ENCODE data around the gene STARD3NL. TPM values are rescaled to one million over a fixed set of nuclear protein-coding genes. Genes with fewer than 3 reads are reported as not detected.

STARD3NL gene
- polyA plus RNA-seq, 1 experiment = 93.4 TPM

DNA sequence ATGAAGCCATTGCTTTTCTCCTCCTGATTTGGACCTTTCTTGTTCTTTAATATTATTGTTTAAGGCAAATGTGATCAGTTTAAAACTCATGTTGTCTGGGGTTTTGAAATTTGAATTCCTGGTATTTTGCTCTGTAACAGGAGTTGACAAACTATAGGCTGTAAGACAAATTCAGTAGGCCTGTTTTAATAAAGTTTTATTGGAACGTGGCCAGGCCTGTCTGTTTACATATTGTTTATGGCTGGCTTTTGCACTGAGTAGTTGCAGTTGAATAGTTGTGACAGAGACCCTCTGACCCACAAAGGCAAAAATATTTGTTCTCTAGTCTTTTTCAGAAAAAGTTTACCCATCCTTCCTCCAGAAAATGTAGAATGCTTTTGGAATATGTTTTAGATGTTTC, 29.8 kb downstream of the STARD3NL start:
- Histone ChIP-seq H3K9me3 (ENCODE audit: control insufficient read depth, insufficient read depth, low read length) (no peaks in the 10 kb centered on the region), H3K27me3 (ENCODE audit: control insufficient read depth, insufficient read depth, low read length) (no peaks in the 10 kb centered on the region), H3K4me3 (ENCODE audit: low read depth, low read length) (no peak overlapping the region), H3K27ac (ENCODE audit: low read depth, low read length) (no peak overlapping the region)
- POLR2A ChIA-PET = no interaction called here
- CTCF ChIA-PET = interaction anchor here (1.5 to 2.4 kb wide), 2 partner anchors 8 to 11 kb away, joined by 3 to 42 read pairs; no protein-coding TSS in a partner anchor
- DNase-seq (ENCODE audit: low read depth, low spot score) = no peak
- TF ChIP-seq, protein P1, sequence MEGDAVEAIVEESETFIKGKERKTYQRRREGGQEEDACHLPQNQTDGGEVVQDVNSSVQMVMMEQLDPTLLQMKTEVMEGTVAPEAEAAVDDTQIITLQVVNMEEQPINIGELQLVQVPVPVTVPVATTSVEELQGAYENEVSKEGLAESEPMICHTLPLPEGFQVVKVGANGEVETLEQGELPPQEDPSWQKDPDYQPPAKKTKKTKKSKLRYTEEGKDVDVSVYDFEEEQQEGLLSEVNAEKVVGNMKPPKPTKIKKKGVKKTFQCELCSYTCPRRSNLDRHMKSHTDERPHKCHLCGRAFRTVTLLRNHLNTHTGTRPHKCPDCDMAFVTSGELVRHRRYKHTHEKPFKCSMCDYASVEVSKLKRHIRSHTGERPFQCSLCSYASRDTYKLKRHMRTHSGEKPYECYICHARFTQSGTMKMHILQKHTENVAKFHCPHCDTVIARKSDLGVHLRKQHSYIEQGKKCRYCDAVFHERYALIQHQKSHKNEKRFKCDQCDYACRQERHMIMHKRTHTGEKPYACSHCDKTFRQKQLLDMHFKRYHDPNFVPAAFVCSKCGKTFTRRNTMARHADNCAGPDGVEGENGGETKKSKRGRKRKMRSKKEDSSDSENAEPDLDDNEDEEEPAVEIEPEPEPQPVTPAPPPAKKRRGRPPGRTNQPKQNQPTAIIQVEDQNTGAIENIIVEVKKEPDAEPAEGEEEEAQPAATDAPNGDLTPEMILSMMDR (IDR thresholded peaks at IDR 0.05; ENCODE audit: low read depth, low read length) = no peak

DNA sequence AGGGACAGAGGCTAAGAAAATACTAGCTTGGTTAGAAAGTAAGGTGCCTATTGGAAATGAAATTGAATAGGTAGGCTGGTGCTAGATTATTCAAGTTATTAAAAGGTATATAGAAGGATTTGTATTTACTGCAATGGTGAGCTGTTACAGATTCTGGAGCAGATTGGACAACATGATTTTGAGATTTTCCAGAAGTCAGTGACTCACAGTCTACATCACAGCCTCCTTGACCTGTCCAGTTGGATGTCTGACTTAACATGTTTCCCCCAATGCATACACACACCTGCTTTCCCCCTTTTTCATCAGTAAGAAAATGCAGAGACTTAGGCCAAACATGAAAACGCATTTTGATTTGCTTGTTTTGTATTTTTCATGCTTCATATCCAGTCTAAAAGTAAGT, 33.4 kb downstream of the STARD3NL start:
- no peaks in the 10 kb centered on the region for H3K9me3 ChIP-seq (ENCODE audit: control insufficient read depth, insufficient read depth, low read length)
- H3K27ac ChIP-seq (ENCODE audit: low read depth, low read length) = no peak overlapping the region
- no peak for DNase-seq (ENCODE audit: low read depth, low spot score)
- CTCF ChIA-PET = interaction anchor here (0.6 to 2.8 kb wide), 9 partner anchors 11 to 157 kb away, joined by 3 to 16 read pairs (median 4); no protein-coding TSS in a partner anchor
- POLR2A ChIA-PET = no interaction called here
- H3K4me3 ChIP-seq (ENCODE audit: low read depth, low read length) = no peak overlapping the region
- TF ChIP-seq, protein P1 (IDR thresholded peaks at IDR 0.05; ENCODE audit: low read depth, low read length) = no peak
- H3K27me3 ChIP-seq (ENCODE audit: control insufficient read depth, insufficient read depth, low read length) = no peaks in the 10 kb centered on the region

DNA sequence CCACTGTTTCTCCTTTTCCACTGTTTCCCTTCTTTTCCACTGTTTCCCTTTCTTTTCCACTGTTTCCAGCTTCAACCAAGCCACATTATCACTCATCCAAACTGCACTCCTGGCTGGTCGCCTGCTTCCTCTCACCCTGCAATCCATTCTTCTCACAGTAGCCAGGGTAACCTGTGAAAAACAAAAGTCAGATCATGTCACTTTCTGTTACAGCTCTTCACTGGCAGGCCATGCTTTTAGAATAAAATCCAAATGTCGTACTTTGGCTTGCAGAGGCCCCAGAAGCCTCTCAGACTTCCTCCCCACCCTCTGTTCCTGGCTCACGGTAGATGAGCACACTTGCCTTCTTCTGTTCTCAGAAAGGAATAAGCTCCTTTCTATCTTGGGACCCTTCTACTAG, 33.9 kb downstream of the STARD3NL start:
- POLR2A ChIA-PET = no interaction called here
- no peak overlapping the region for H3K27ac ChIP-seq (ENCODE audit: low read depth, low read length)
- H3K27me3 ChIP-seq (ENCODE audit: control insufficient read depth, insufficient read depth, low read length) = no peaks in the 10 kb centered on the region
- CTCF ChIA-PET = interaction anchor here (0.6 to 2.3 kb wide), 9 partner anchors 11 to 159 kb away, joined by 3 to 13 read pairs (median 4); no protein-coding TSS in a partner anchor
- no peak for DNase-seq (ENCODE audit: low read depth, low spot score)
- no peaks in the 10 kb centered on the region for H3K9me3 ChIP-seq (ENCODE audit: control insufficient read depth, insufficient read depth, low read length)
- TF ChIP-seq, protein P1 (IDR thresholded peaks at IDR 0.05; ENCODE audit: low read depth, low read length) = no peak
- H3K4me3 ChIP-seq (ENCODE audit: low read depth, low read length) = no peak overlapping the region

DNA sequence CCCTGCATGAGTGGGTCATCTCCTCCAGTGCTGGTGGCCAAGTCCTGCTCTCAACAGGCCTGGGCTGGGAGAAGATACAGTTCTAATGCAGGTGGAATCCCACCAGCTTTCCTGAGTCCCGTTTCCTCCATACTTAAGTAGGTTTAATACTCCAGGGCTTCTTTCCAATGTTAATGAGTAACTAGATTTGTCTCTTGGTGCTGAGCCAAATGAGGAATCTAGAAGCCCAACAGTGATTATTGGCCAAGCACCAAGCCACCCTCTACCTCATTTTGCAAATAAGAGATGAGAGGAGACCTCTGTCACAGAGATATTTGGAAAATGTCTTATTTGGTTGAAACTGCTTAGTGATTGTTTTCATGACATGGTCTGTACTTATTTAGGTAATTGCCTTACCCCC, 37.1 kb downstream of the STARD3NL start:
- no peak for DNase-seq (ENCODE audit: low read depth, low spot score)
- H3K4me3 ChIP-seq (ENCODE audit: low read depth, low read length) = no peak overlapping the region
- no peak overlapping the region for H3K27ac ChIP-seq (ENCODE audit: low read depth, low read length)
- POLR2A ChIA-PET = interaction anchor here (1.1 to 1.3 kb wide), 2 partner anchors 18 to 120 kb away, joined by 4 to 5 read pairs; no protein-coding TSS in a partner anchor
- H3K27me3 ChIP-seq (ENCODE audit: control insufficient read depth, insufficient read depth, low read length) = no peaks in the 10 kb centered on the region
- CTCF ChIA-PET = interaction anchor here (0.6 to 5.7 kb wide), 50 partner anchors 8 to 1231 kb away, joined by 3 to 143 read pairs (median 6); partner anchors contain the start of gene STARD3NL
- TF ChIP-seq, protein P1 (IDR thresholded peaks at IDR 0.05; ENCODE audit: low read depth, low read length) = no peak
- H3K9me3 ChIP-seq (ENCODE audit: control insufficient read depth, insufficient read depth, low read length) = no peaks in the 10 kb centered on the region

Data from AG04450 (cell line).